ENCODE measurements around the gene DST.
"Not testable (repeated sequence)": the region's sequence is repeated elsewhere in the genome, so short reads cannot be mapped to it uniquely, and the experiment has no call there.

The DST gene

DNA sequence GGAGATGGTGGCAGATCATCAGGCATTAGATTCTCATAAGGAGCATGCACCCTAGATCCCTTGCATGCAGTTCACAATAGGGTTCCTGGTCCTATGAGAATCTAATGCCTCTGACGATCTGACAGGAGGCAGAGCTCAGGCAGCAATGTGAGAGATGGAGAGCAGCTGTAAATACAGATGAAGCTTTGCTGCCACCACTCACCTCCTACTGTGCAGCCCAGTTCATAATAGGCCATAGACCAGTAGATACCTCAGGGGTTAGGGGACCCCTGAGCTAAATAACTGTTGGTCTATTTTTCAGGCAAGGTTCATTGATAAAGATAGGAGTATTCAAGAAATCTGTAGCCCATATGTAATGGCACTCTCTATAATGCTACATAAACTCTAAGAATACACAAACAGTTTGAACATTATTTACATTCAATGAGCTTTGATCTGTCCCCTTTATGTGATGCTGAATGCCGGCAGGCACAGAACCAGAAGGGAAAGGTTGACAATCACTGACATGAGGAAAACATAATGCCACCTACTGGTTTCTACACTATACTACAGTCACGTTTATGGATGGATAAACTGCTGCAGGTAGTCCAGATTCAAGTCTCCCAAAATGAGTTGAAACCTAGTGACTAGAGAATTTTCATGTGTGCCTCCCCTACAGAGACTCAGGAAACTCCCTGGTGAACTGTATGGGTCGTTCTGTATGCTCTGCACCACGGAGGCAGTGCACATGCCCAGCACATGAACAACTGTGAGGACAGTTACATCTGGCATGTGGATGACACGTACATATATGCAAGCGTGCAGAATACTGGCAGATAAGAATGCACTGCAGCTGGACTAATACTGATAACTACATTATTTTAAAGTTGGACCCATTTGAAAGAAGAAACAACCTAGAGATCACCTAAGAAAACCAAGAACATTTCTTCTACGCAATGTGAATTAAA lies 72.0 kb downstream of the DST start:
- DNase-seq (ENCODE audit: low spot score): no peak

DNA sequence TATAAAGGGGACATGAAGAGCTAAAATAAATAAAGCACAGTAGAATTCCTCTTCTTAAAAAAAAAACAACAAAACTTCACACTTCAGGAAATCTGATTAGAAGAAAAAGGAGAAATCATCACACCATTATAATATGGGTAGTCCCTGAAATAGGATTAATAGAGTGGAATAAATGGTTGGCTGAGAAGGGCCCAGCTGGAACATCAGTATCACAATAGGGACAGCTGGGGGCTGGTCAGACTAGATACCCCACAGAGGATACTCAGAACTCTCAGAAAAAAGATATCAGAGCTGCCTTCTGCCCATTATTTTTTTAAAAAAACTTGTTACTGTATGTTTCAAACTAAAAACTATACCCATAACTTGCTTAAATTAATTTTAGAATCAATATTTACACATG lies 75.2 kb downstream of the DST start:
- DNase-seq (ENCODE audit: low spot score): no peak

DNA sequence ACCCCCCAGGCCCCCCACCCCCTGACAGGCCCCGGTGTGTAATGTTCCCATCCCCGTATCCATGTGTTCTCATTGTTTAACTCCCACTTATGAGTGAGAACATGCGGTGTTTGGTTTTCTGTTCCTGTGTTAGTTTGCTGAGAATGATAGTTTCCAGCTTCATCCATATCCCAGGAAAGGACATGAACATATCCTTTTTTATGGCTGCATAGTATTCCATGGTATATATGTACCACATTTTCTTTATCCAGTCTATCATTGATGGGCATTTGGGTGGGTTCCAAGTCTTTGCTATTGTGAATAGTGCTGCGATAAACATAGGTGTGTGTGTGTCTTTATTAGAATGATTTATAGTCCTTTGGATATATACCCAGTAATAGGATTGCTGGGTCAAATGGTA lies 80.0 kb downstream of the DST start:
- DNase-seq (ENCODE audit: low spot score): not testable (repeated sequence)

DNA sequence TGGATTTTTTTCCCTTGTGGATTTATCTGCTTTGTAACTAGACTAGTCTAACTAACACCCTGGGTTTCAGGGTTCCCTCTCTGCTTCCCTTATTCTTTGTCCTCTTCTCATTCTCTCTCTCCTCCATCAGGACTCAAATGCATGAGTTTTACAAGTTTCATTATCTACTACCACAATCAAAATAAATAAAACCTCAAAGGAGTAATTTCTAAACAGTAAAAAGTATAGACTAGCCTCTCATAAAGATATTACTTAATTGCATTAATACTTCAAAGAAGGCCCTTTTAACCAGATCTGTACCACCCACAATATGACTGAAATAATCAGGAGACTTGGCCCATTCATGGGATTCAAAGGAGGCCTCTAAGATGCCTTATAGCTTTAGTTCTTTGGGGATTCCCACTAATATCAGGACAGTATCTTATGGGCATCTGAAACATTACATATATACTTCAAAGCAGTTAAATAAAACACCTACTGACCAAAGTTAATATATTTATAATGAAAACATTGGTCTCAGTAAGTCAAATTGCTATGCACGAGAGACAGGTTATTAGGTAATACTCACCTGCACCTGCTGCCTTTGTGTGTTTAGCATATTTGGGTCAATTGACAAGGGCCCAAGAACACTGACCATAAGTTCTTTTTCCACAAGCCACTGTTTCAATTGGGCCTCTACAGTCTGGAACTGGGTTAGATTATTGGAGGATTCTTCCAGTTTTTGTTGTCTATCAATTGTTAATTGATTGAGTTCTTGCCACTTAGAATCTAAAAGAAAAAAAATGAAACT lies 85.7 kb downstream of the DST start:
- DNase-seq (ENCODE audit: low spot score): no peak

GRCh38 chr6:56555438-56555872 lies 87.2 kb downstream of the DST start:
- no peak for DNase-seq (ENCODE audit: low spot score)

DNA sequence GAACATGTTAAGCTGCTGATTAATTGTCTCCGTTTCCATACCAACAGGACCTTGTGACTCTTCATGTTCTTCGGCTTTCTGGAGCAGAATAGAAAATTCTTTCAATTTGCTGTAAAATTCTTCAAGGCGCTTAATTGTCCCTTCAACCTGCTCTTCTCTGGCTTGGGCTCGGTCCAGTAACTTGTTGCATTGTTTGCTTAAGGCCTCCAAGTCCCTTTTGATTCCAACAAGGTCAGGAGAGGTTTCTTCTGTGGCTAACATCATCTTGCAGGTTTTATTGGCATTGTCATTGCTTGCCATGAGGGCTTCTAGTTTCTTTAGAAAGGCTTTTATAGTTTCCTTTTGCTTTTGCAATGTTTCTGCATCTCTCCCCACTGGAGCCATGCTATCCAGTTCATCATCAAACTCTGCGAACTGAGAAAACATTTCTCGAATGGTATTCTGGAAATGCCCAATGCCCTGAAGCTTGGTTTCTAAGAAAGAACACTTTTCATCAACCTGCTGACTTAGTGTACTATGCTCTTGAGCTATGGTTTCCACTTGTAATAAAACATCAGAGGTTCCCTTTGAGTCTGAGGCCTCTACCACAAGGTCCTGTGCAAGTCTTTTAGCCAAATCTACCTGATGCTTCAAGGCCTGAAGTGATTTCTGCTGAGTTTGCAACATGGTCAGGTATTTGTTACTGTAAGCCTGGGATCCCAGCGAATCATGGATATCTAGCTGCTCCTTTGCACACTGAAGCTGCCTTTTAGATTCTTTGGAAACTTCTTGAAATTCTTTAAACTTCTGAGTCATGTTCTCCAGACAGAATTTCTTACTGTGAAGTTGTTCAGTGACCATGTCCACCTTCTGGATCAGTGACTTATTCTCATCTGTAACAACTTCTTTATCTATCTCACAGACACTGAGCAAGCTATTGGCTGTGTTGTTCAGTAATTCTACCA lies 90.2 kb downstream of the DST start:
- DNase-seq (ENCODE audit: low spot score): no peak

GRCh38 chr6:56551409-56552120 lies 91.1 kb downstream of the DST start:
- DNase-seq (ENCODE audit: low spot score): no peak

GRCh38 chr6:56550301-56550700 lies 92.4 kb downstream of the DST start:
- no peak for DNase-seq (ENCODE audit: low spot score)

DNA sequence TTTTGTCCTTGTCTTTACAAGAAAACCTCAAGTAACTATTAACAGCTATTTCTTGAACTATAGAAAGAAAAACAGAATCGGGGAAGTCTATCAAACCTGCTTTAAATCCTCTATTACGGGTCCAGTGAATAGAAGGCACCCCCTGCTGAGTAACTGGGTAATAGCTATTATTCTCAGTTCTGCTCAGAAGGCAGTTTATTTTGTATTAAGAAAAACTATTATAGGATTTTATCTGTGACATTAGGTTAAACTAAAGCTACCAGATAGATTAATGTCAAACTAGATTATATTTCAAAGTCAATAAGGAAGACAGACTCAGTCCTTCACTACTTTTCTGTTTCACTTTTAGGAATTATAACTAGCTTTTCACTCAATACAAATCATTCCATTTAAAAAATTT lies 93.7 kb downstream of the DST start:
- no peak for DNase-seq (ENCODE audit: low spot score)

DNA sequence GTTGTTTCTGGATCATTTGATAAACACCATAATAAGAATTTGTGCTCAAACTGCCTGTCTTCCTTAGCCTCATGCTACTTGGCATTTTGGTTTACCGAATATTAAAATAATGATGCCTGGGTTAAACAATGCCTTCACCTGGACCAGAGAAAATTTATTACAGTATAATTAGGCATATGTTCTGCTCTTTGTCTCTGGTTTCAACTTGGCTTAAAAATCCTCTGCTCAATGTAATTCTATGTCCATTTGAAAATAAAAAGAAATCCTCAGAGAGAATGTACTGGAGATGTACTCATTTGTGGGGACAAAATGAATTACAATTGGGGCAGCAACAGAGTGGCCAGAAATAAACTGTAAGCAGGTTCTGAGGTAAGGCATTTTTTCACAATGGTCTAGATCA lies 95.0 kb downstream of the DST start:
- no peak for DNase-seq (ENCODE audit: low spot score)

GRCh38 chr6:56542364-56543331 lies 100.0 kb downstream of the DST start:
- DNase-seq (ENCODE audit: low spot score): peak; percentile 91

- DNase-seq (ENCODE audit: low spot score): no peak
These were observed 100.8 kb downstream of the DST start for GRCh38 chr6:56541741-56542360.

DNA sequence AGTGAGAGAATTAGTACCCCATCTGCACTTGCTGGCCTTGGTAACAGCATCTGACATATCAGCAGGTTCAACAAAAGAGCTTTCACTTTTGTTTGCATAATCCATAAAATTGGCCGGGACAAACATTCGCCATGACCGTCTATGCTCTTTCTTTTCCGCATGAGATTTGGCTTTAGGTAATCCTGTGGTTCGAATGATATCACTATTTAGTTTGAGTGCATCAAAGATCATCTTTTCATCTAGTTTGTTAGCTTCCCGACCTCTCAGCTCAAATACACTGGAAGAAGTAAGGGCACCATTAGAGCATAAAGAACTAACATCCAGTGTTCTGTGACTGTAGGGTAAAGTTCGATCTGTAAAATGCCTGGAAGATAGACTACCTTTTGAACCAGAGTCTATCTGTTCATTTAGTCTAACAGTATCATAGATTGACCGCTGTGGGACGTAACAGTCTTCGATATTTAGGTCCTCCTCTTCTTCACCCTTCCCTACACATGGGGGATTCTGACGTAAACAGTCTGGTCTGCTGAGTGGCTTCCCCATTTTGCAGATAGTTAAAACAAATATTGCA lies 101.6 kb downstream of the DST start:
- no peak for DNase-seq (ENCODE audit: low spot score)

- DNase-seq (ENCODE audit: low spot score): no peak
These were observed 102.3 kb downstream of the DST start for GRCh38 chr6:56540232-56541029.

GRCh38 chr6:56539527-56540105 lies 103.1 kb downstream of the DST start:
- DNase-seq (ENCODE audit: low spot score): no peak

DNA sequence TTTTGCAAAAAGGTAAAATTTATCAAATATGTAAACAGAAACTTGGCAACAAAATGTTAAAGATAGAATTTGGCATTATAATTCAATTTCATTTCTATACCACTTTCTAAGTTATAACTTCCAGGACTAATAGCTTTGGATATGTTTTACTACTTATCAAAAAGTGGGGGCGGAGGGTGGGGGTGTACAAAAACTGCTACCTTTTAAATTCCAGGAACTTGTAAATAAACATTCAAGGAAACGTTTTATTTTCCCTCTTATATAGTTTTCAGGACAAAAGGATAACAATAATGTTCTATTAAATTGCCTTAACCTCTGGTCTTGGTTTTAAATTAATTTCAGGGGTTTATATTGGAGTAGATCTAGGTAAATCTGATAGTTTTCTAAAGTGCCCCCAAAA lies 103.8 kb downstream of the DST start:
- DNase-seq (ENCODE audit: low spot score): no peak

DNA sequence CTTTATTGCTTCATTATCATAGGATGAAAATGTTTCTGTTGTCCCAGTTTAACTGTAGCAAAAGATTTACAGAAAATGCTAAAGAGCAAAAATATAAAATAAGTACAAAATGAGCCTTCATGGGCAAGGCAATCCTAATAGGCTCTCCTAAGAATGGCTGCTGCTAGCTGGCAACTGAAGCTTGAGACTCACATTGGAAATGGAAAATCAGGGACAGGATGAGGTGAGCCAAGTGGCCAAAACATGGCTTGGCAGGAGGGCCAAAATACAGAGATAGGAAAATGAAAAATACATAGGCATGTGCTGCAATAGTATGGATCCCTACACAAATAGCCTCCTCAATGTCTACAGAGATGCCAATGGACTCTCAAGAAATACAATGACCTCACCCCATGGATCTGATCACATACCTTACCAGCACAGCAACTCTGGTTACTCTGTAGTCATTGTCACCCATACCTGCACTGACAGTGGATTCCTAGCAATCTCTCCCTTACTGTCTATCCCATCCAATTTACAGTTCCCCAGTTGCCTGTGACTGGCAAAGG lies 105.4 kb downstream of the DST start:
- DNase-seq (ENCODE audit: low spot score): no peak

DNA sequence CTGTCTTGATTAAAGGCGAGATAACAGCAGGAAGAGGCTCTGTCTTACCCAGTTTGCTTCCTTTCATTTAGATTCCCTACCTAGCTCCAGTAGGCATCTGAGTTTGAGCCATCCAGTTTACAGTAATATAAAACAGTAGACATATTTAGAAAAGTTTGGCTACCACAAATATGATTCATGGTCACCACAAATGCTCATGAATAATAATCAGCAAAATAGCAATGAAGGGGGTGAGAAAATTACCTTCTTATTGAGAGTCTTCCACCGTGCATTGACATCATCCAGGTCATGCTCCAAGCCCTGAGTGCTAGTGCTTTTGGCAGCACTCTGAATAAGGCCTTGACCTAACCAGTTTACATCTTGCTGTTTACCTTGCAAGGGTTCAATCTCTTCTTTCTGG lies 106.2 kb downstream of the DST start:
- DNase-seq (ENCODE audit: low spot score): no peak
